Measurements from ENCODE around the gene PHETA1. TPM values are rescaled to one million over a fixed set of nuclear protein-coding genes. Genes with fewer than 3 reads are reported as not detected.

The PHETA1 gene
- total and polyA plus RNA-seq, 2 of the 13 experiments (the other 11 are each of a cell fraction or from before 2014, with no cell fraction given) = 11.3 to 20.8 TPM

- no peak for TF ChIP-seq ZBTB34 (CRISPR knock-in tag; IDR thresholded peaks at IDR 0.05)
- TF ChIP-seq ZNF367 (CRISPR knock-in tag; IDR thresholded peaks at IDR 0.05; ENCODE audit: borderline replicate concordance) = no peak
- no peak for TF ChIP-seq ZNF446 (CRISPR knock-in tag; IDR thresholded peaks at IDR 0.05)
Observed at GRCh38 chr12:111405859-111406473, 37.1 kb upstream of the PHETA1 start, which contains the start of gene SH2B3 (continued).

GRCh38 chr12:111405149-111405858 lies 36.4 kb upstream of the PHETA1 start:
- in situ Hi-C loops (cut with HindIII; ENCODE audit: extremely low pct_ligation_motif_present, low pct_unique_long_range_greater_than_20kb) = no loop called here
- FAIRE-seq = peak; percentile 92
- 20% methylated on average over 1 of the region's 59 CpGs for WGBS (ENCODE audit: low lambda C conversion rate)
- TF ChIP-seq ZNF350 (CRISPR knock-in tag; IDR thresholded peaks at IDR 0.05; ENCODE audit: borderline replicate concordance, low read depth) (peak; percentile 60; the same call in 1 of the 2 replicates), ZNF431 (CRISPR knock-in tag; IDR thresholded peaks at IDR 0.05; ENCODE audit: borderline replicate concordance, low read depth) (peak; percentile 60; the same call in 1 of the 2 replicates), HDAC1 (CRISPR knock-in tag; IDR thresholded peaks at IDR 0.05) (peak; percentile 72), HOXA5 (CRISPR knock-in tag; IDR thresholded peaks at IDR 0.05) (peak; percentile 95), ZFY (CRISPR knock-in tag; IDR thresholded peaks at IDR 0.05) (peak; percentile 64), ZUFSP (CRISPR knock-in tag; IDR thresholded peaks at IDR 0.05; ENCODE audit: borderline replicate concordance) (no peak), ZFP36 (IDR thresholded peaks at IDR 0.05; ENCODE audit: borderline replicate concordance, low read depth, low read length, partially characterized antibody) (no peak), RNF2 (conservative IDR thresholded peaks at IDR 0.05; ENCODE audit: low read depth) (no peak), HOMEZ (CRISPR knock-in tag; IDR thresholded peaks at IDR 0.05; ENCODE audit: low read depth) (peak; percentile 87), SRSF9 (IDR thresholded peaks at IDR 0.05; ENCODE audit: borderline replicate concordance, insufficient read depth, low read depth, low read length, poor library complexity, severe bottlenecking) (no peak), MZF1 (CRISPR knock-in tag; IDR thresholded peaks at IDR 0.05; ENCODE audit: borderline replicate concordance) (no peak), SUZ12 (IDR thresholded peaks at IDR 0.05; ENCODE audit: low read depth, low read length) (no peak), YY1 (IDR thresholded peaks at IDR 0.05; ENCODE audit: insufficient read depth, insufficient replicate concordance, low read depth, low read length) (peak; percentile 37), IKZF1 (IDR thresholded peaks at IDR 0.05) (no peak)

More at GRCh38 chr12:111405149-111405858, 36.4 kb upstream of the PHETA1 start:
- Histone ChIP-seq H3K4me2 (ENCODE audit: low read depth, low read length) (peak overlapping the region; percentile 94), H3K4me1 (ENCODE audit: insufficient read depth, low read length) (peaks cover 59% of the 10 kb centered on the region), H3K36me3 (replicated peaks in 1 of 2; ENCODE audit: control insufficient read depth in 1 of 2, insufficient read depth in 2 of 2, low read length in 2 of 2) (0 out of 5 replicates have a peak, but pooled peaks cover 0 to 5% of the 10 kb centered on the region in 2 experiments), H3K79me2 (ENCODE audit: insufficient read depth, low read length) (peaks cover 28% of the 10 kb centered on the region), H3K9ac (ENCODE audit: insufficient read depth, low read depth, low read length) (peak overlapping the region; percentile 73), H3K27me3 (ENCODE audit: control insufficient read depth in 1 of 2, insufficient read depth in 2 of 2, low read length in 2 of 2) (no peaks in the 10 kb centered on the region; a peak in 1 of 5 replicates), H4K20me1 (ENCODE audit: insufficient read depth, low read length) (peaks cover 25% of the 10 kb centered on the region), H3K4me3 (replicated peaks in 1 of 3; ENCODE audit: insufficient read depth in 1 of 3, low read depth in 2 of 3, low read length in 3 of 3) (peak overlapping the region; percentile 92 to 95 (median 93)), H3K9me3 (ENCODE audit: low read length) (no peaks in the 10 kb centered on the region), H3K27ac (ENCODE audit: extremely low read length, insufficient read depth, low read length) (peak overlapping the region; percentile 68), H2AFZ (ENCODE audit: low read length) (no peak overlapping the region)
- BruUV-seq (replicated peaks) = TSS peak; percentile 51
- POLR2A ChIA-PET = interaction anchor here (0.9 to 3.1 kb wide), 6 partner anchors 8 to 43 kb away, joined by 3 to 21 read pairs (median 4); partner anchors contain the start of gene PHETA1
- CTCF ChIA-PET (ENCODE audit: low intra/inter-chr PET ratio, low total read pairs) = interaction anchor here (1.4 kb wide), 1 partner anchor 8 kb away, joined by 4 read pairs; no protein-coding TSS in a partner anchor
- DNase-seq (ENCODE audit: low spot score) (peak; percentile 95), ATAC-seq (peak; percentile 83)
- intact Hi-C loops (cut with micrococcal nuclease; ENCODE audit: unreplicated experiment) = loop anchor here (2.0 kb wide), 1 partner anchor 45 kb away; no protein-coding TSS in a partner anchor
